Eye (tissue), 1 donor: Measurements from ENCODE around the gene NRSN2.
"Not testable (repeated sequence)": the region's sequence is repeated elsewhere in the genome, so short reads cannot be mapped to it uniquely, and the experiment has no call there.

ENCODE experiments used
- DNase-seq: peaks from one replicate; pipeline ENCODE4 v3.0.0-alpha.2; 2015

Gene NRSN2

DNA sequence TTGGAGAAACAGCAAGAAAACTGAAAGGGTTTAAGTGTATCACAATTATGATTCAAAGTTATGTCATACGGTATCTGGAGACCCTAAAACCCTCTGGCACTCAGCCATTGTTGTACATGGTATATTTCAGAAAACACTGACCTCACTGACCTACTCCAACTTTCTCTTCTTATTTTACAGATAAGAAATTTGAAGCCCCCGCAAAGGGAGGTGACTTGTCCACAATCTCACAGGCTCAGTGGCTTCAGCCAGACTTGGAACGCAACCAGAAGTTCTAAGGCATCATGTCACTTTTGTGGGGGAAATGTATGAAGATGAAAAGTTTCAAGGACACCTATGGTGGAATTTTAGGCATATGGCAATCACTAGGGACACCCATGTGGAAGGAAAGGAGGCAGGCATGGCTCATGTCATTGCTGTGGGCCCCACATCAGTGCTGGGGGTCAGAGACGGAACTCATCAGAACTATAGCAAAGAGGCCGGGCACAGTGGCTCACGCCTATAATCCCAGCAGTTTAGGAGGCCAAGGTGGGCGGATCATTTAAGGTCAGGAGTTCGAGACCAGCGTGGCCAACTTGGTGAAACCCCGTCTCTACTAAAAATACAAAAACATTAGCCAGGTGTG lies 28.5 kb downstream of the NRSN2 start:
- no peak for DNase-seq

DNA sequence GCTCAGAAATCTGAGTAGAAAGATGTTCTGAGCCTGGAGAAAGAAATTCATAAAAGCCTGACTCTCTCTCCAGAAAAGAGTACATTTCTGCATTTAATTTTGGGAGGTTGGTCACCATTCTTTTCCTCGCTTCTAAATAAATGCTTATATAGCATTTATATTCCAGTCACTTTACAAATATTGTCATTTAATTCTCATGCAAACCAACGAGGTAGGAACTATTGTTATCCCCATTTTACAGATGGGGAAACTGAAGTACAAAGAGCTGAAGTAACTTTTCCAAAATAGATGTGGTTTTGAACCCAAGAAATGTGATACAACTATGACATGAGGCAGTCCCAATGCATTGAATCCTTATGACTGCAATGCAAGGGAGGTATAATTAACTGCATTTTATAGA lies 29.2 kb downstream of the NRSN2 start:
- DNase-seq: no peak

- DNase-seq: no peak
Observed at GRCh38 chr20:376750-377149, 29.8 kb downstream of the NRSN2 start.

DNA sequence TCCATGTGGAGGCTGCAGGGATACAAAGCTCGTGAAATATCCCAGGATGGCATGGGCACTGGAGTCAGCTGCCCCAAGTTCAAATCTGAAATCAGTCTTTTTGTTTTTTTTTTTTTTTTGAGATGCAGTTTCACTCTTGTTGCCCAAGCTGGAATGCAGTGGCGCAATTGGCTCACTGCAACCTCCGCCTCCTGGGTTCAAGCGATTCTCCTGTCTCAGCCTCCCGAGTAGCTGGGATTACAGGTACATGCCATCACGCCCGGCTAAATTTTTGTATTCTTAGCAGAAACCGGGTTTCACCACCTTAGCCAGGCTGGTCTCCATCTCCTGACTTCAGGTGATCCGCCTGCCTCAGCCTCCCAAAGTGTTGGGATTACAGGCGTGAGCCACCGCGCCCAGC lies 30.7 kb downstream of the NRSN2 start:
- not testable (repeated sequence) for DNase-seq

DNA sequence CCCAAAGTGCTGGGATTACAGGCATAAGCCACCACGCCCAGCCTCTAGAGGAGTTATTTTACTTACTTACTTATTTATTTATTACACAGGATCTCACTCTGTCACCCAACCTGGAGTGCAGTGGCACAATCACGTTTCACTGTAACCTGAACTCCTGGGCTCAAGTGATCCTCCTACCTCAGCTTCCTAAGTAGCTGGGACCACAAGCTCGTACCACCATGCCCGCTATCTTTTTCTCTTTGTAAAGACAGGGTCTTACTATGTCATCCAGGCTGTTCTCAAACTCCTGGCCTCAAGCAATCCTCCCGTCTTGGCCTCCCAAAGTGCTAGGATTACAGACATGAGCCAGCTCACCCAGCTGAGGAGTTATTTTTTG lies 32.0 kb downstream of the NRSN2 start:
- no peak for DNase-seq

DNA sequence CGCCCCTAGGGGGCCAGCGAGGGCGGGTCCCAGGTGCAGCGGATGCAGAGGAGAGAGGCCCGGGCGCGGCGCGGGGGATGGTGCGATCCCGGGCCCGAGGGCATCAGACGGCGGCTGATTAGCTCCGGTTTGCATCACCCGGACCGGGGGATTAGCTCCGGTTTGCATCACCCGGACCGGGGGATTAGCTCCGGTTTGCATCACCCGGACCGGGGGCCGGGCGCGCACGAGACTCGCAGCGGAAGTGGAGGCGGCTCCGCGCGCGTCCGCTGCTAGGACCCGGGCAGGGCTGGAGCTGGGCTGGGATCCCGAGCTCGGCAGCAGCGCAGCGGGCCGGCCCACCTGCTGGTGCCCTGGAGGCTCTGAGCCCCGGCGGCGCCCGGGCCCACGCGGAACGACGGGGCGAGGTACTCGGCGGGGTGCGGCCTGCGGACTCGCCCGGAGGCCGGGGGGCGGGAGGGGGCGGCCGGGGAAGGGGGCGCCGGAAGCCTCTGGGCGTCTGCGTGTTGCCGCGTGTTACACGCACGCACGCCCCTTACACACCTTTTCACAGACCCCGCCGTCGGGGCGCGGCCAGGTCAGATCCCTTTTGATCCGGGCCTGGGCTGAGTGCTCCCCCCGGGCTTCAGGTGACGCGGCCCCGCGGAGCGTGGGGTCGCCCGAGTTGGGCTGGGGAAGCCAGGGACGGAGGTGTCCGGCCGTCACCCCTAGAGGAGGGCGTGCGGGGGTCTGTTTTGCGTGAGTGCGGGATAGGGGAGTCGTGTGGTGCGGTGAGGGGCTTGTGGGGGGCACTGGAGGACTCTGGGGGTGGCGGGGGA lies 34.1 kb downstream of the NRSN2 start:
- peak; percentile 64 for DNase-seq

GRCh38 chr20:381581-382290 lies 34.8 kb downstream of the NRSN2 start:
- peak; percentile 78 for DNase-seq

DNA sequence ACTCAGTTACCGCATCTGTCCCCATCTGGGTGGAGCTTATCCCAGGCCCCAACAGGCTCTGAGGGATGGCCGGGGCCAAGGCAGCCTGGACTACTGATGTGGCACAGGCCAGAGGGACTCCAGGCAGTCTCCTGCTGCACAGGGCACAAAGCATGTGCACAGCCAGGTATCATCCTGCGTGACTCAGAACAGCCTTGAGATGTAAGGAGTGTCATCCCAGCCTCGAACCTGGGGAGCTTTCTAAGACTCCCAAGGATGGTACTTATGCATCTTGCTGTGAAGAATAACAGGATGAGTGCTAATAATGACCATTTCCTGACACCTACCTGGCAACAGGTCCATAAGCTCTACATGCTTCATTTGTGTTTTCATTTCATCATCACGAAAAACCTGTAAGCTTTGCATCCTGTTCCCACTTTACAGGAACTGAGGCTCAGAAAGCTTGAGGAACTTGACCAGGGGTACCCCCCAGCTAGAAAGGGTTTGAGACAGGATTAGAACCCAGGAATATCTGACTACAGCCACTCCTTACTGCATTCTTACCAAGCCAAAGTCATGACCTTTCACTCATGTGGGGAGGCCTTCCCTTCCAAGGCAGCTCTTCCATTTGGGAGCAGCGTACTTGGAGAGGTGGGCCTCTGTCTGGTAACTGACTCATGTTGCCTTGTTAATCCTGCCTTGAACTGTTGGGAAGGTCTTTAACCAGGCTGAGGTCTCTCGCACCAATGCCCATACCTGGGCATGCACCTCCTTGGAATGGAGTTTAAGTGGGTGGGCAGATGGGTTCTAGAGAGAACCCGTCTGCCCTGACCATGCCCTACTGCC lies 35.6 kb downstream of the NRSN2 start:
- DNase-seq: no peak

DNA sequence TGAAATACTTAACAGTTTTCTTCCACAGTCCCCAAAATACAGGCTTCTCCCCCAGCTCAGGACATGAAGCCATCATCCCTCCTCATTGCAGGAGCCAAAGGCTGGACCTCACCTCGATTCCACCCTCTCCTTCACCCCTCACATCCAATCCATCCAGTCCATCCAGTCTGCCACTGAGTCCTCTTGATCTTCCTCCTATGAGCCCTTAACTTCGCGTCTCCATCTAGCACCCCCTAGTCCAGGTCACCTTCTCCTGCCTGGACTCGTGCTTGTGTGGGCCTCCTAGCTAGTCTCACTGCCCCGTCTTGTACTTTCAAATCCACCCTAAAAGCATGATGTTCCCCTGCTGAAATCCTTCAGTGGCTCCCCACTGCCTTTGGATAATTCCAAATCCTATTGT lies 37.0 kb downstream of the NRSN2 start:
- DNase-seq: no peak

DNA sequence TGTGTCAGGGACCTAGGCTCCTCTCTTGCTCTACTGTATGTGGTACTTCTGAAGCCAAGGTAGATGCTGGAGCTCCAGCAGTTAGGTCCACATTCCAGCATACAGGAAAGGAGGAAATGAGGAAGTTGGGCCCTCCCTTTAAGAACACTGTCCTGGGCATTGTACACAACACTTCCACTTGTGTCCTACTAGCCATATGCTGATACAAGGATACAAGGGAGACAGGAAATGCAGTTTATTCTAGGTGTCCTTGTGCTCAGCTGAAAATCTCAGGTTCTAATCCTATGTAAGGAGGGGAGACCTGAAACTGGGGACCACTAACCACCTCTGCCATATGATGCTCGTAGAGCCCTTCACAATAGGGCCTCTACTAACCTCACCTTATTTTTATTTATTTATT lies 37.8 kb downstream of the NRSN2 start:
- DNase-seq: no peak

DNA sequence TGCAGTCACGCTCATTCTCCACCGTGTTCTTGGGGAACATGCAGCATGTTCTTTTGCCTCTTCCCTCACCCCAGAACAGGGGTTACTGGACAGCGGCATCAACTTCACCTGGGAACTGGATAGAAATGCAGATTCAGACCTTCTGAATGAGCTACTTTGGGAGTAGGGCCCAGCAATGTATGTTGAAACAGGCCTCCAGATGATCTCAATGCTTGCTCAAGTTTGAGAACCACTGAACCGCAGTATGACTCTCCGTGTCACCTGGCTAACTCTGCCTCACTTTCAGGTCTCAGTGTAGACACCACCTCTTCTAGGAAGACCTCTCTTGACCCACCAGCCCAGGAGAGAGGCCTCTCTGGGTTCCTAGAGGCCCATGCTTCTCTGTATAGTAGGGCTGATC lies 38.5 kb downstream of the NRSN2 start:
- no peak for DNase-seq

DNA sequence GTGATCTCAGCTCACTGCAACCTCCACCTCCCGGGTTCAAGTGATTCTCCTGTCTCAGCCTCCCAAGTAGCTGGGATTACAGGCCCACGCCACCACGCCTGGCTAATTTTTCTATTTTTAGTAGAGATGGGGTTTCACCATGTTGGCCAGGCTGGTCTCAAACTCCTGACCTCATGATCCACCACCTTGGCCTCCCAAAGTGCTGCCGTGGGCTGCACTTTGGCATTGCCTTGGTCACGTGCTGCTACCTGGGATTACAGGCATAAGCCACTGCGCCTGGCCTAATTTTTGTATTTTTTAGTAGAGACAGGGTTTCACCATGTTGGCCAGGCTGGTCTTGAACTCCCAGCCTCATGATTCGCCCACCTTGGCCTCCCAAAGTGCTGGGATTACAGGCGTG lies 39.7 kb downstream of the NRSN2 start:
- DNase-seq: not testable (repeated sequence)

DNA sequence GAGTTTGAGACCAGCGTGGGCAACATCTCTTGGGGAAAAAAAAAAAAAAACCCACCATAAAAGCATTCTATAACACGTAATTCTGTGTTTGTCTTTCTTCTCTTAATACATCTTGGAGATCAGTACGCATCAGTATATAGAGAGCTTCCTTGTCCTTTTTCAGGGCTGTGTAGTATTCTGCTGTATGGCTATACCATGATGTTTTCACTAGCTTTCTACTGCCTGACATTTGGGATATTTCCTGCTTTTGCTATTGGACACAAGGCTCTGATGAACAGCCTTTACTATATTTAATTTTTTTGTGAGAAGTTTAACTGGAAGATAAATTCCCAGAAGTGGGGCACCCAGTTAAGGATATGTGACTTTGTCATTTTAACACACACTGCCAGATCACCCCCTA lies 40.6 kb downstream of the NRSN2 start:
- no peak for DNase-seq

GRCh38 chr20:388034-388994 lies 41.4 kb downstream of the NRSN2 start:
- DNase-seq: no peak

GRCh38 chr20:389220-389619 lies 42.3 kb downstream of the NRSN2 start:
- no peak for DNase-seq

GRCh38 chr20:391041-391711 lies 44.3 kb downstream of the NRSN2 start:
- no peak for DNase-seq

DNA sequence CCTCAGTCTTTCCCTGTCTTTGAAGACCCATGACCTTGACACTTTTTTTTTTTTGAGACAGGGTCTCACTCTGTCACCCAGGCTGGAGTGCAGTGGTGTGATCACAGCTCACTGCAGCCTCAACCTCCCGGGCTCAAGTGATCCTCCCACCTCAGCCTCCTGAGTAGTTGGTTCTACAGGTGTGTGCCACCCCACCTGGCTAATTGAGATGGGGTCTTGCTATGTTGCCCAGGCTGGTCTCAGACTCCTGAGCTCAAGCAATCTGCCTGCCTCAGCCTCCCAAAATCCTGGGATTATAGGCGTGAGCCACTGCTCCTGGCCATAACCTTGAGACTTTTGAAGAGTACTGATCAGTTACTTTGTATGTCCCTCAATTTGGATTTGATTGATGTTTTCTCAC lies 46.4 kb downstream of the NRSN2 start:
- DNase-seq: not testable (repeated sequence)

GRCh38 chr20:396252-396618 lies 49.3 kb downstream of the NRSN2 start:
- DNase-seq: no peak

DNA sequence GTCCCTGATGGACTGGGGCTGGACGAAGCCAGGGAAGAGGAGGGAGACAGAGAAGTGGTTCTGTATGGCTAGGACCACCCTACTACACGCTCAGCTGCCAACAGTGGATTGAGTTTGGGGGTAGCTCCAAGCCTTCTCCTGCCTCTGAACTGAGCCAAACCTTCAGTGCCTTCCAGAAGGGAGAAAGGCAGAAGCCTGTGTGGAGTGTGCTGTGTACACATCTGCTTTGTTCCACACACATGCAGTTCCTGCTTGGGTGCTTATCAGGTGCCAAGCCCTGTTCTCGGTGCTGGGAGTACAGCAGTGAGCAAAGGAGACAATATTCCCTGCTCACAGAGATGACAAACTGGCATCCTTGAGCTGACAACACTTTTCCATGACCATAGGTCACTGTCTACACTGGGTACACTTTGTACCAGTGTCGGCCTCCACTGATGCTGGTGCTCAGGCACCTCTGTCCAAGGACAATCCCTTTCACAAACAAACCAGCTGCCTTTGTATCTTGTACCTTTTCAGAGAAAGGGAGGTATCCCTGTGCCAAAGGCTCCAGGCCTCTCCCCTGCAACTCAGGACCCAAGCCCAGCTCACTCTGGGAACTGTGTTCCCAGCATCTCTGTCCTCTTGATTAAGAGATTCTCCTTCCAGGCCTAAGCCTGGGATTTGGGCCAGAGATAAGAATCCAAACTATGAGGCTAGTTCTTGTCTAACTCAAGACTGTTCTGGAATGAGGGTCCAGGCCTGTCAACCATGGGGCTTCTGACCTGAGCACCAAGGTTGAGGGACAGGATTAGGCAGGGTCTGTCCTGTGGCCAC lies 49.9 kb downstream of the NRSN2 start:
- DNase-seq: no peak

GRCh38 chr20:397432-398237 lies 50.7 kb downstream of the NRSN2 start:
- no peak for DNase-seq
